NCI-H1092 treated with DMSO at 0.1 percent for 48 hours (cell line): Measurements from ENCODE around the gene SEMA3D.

ENCODE experiments used
- DNase-seq: peaks from one replicate; lab custom pipeline; 2025; lab: John Stamatoyannopoulos, UW

The SEMA3D gene

DNA sequence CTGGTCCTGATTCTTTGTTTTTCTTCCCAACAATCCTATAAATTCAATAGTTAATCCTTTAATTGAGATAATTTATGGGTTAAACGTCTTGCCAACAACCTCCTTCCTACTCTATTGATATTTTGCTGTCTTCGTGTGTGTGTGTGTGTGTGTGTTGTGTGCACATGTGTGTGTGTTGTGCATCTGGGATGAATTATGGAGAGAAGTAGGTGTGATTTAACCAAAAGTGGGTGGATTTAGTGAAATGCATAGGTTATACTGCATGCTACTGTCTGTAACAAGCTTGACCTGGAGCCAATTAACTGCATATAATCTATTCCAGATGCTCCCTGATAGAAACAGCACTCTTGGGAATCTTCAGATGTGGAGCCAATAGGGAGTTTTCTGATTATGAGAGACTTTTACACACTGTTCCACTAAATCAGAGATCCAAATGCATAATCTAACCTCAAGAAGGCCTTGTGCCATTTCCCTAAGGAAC, 61.2 kb downstream of the SEMA3D start:
- no peak for DNase-seq

DNA sequence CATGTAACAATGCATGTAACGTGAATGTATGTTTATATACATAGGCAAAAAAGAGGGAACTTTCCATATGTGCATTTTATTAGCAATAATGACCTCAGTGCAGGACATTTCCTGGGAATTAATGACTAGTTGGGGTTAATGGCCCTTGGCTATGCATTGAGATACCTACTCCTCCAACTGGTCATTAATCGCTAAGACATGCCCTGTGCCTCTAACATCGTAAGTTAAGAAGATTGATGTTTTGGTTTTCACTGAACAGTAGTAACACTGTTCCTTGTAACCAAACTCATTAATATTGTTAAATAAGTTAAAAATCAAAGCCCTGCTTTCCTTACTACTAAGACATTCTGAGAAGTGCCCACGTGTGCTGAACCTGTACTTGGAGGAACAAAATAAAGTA, 61.7 kb downstream of the SEMA3D start:
- no peak for DNase-seq

DNA sequence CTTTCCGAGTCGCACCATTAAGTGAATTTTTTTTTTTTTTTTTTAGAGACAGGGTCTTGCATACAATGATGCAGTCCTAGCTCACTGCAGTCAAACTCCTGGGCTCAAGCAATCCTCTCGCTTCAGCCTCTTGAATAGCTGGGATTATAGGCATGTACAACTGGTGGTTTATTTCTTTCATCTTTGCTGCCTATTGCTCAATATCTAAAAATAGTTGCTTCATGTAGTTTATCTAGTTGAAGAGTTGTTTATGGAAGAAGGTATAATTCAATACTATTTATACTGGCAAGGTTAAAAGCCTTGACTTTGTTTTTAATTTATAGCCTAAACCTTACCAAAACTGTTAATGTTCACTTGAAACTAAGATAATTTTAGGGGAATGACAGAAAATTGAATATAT, 66.9 kb downstream of the SEMA3D start:
- DNase-seq = no peak

DNA sequence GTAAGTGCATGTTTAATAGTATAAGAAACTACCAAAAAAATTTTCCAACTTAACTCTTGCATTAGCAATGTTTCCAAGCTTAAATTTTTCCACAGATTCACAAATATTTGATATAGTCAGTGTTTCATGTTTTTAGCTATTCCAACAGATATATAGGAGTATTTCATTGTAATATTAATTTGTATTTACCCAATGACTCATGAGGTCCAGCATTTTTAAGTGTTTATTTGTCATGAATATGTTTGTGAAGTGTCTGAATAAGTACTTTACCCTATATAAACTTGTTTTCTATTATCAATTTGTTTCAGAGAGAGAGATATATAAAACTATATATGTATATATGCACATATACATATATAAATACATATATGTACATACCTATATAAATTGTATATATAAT, 71.0 kb downstream of the SEMA3D start:
- DNase-seq = no peak

DNA sequence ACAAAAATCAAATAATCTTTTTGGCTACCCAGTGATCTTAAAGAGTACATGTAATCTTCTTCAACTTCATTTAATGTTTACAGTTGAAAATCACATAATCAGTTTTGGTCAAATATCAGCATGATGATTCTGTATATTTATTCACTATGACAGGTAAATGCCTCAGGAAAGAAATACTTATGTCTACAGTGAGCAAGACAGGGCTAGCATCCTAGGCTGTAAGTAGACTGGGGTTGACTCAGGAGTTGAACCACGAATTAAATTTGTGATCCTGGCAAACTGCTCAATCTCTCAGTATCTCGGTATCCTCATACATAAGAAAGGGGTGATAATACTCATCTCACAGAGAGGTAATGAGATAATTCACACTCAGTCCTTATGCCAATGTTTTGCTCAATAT, 71.8 kb downstream of the SEMA3D start:
- no peak for DNase-seq

DNA sequence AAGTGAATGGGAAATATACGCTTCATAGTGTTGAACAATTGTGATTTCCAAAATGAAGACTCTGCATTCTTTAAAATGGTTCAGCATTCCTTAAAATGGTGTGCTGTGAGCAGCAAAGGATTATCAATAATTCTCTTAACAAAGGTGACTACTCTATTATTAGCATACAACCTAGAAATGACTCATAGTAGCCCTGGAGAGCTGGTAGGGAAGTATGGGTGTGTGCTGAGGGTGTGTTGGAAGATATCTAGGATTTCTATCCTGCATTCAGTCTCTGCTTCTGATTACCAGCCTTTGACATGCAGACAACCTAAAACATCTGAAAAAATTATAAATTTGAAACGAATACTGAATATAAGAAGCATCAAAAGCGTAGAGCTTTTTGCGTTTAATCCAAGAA, 72.5 kb downstream of the SEMA3D start:
- no peak for DNase-seq

DNA sequence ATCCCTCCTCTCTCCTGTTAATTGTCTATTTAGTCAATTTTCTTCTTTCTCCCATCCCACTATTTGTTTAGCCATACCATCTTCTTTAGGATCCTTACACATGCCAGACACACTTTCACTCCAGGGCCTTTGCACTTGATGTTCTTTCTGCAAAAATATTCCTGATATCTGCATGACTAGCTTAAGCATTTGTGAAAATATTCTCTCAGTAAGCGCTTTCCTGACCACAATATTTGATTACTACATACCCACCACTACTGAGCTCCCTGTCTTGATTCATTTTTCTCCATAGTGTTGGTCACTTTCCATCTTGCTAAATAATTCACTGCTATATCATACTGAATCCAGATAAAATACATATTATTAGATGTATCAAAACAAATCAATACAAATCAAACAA, 75.1 kb downstream of the SEMA3D start:
- no peak for DNase-seq

DNA sequence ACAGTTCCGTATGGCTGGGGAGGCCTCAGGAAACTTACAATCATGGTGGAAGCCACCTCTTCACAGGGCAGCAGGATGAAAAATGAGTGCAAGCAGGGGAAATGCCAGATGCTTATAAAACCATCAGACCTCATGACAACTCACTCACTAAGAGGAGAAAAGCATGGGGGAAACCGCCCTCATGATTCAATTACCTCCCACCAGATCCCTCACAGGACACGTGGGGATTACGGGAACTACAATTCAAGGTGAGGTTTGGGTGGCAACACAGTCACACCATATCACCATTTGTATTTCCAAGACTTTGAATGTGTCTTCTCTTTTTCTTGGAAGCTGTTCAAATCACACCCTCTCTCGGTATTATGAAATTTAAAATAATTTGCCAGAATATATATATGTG, 80.1 kb downstream of the SEMA3D start:
- DNase-seq = no peak

DNA sequence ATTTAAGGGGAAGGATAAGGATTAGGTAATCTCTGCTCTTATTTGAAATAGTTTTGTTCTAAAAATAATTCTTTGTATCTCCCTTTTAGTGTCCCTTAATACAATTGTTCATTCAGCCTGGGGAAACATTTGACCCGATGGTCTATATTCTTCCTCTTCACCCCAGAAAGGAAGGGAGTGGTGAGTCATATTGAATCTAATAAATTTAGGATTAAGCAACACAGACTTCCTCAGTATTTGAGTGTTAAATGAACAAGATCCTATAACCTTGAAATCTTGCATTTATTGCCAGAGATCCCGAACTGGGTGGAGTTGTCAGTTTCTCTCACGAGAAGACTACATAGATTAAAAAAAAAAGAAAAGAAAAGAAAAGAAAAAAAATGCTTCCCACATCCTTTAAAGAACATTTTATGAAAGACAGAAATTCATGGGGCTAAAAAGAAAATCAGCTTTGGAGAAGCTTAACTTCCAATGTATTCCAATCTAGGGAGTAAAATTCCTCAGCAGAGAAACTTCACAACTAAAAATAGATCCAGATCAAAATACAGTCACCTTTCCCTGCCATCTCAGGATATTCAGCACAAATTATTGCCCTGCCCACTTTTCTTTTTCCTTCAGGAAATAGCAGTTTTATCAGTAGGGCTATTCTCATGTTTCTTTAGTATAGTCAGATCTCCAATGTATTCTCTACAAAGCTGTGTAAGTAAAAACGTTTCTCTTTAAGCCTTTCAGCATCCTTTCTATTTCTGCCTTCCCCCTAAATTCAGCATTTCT, 82.2 kb downstream of the SEMA3D start:
- DNase-seq = no peak

DNA sequence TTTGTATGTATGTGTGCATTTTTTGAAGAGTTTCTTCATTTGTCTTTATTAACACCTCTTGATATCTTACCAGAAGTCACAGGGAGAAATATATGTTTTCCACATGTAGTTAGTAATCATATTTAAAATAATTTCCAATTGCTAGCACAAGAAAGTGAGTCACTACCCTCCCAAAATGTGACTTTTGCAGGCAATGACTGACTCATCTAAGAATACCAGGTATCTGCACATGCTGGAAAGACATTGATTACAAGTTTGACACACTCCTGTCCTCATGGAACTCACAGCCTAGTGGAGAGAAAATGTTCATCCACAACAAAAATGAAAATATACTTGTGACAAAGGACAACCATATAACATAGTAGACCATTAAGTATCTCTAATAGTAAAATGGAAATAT, 82.9 kb downstream of the SEMA3D start:
- DNase-seq = no peak

DNA sequence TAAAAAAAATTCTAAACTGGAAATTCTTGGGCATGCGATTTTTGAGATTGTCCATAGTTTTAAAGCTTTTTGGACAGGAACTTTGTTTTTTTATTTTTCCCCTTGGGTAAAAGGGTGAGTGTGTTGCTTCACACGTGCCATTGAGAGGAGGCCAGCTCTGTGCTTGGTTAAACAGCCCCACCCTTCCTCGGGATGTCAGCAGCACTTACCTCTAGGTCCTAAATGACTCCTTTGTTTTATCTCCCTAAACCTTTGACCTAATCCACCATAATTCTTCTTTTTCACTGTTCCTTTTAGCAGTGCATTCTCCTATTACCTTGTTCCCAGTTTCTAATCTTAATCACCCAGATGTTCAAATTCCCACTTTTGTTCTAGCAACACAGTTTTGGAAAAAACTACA, 83.5 kb downstream of the SEMA3D start:
- DNase-seq = no peak

DNA sequence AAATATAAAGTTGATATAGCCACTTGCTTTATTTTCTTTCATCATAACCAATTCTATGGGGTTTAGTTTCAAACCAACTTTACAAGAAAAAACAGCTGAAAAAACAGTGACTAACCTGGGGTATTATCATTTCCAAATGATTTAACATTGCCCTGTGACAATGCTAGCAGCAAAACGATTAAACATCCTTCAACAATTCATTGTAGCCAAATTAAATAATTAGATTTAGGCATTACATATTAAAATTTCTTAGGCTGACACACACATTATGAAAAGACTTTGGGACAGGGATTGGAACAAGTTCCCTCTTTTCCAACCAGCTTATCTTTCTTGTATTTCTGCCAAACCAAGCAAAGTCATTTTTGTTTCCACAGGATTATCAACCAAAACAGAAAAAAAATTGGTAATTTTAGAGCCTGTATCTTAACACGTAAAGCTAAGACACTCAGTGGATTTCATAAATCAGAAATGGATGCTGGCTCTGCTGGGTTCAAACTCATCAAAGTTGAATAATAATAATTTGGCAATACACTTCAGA, 84.0 kb downstream of the SEMA3D start:
- DNase-seq = no peak

DNA sequence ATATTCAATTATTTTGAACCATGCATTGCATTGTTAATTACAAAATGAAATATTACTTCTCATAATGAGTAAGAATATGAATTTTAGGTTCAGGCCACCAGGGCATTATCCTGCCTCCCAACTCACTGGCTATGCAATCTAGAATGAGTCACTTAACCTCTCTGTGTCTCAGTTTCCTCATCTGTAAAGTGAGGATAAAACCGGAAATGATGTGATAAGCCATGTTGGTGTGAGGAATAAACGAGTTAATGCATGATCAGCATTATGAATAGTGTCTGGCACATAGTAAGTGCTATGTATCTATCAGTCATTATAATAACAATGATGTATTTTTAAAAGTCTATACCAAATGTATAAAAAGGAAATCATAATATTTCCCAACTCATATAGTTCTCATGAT, 85.5 kb downstream of the SEMA3D start:
- DNase-seq = no peak

DNA sequence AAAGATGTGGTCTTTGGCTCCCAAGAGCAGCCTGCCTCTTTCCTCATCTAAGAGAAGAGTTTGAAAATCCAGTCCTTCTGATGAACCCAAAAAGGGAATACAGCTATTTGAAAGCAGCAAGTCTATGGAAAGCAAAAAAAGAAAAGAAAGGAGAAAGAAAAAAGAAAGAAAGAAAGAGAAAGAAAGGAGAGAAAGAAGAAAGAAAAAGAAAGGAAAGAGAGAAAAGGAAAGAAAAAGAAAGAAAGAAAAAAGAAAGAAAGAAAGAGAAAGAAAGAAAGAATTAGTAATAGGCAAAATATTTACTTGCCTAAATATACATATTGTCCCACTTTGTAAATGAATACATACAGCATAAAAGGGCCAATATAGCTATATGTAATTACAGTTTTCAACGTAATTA, 89.0 kb downstream of the SEMA3D start:
- DNase-seq = no peak

DNA sequence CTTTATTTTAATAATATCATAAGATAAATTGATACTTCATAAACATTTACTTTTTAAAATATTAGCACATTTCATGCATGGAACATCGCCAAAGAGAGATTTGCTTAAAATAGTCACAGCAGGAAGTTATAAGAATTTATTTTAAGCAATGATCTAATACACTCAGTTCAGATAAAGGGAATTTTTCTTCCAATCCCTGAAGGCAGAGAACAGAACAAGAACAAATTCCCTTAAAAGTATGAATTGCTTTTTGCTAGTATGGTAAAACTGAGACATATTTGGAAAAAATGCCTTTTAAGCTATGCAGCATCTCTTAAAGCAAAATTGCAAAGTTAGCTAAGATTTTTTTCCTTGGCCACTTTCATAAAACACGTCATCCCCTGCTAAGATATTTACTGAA, 91.0 kb downstream of the SEMA3D start:
- no peak for DNase-seq

DNA sequence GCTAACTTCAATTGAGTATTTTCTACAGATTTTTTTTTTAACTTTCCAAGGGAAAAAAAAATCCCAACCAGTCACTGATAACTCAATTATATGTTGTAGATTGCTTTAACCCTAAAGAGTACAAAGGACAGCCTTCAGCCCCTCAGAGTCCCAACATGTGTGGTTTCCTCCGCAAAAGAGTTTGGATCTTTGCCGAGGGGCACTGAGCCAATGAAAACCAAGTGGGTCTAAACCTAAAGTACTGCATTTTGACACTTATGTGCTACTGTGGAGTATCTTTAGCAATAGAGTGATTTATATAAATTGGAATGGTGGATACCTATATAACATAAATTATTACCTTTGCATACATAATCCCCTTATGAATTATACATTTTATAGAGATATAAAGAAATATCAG, 91.5 kb downstream of the SEMA3D start:
- DNase-seq = no peak

DNA sequence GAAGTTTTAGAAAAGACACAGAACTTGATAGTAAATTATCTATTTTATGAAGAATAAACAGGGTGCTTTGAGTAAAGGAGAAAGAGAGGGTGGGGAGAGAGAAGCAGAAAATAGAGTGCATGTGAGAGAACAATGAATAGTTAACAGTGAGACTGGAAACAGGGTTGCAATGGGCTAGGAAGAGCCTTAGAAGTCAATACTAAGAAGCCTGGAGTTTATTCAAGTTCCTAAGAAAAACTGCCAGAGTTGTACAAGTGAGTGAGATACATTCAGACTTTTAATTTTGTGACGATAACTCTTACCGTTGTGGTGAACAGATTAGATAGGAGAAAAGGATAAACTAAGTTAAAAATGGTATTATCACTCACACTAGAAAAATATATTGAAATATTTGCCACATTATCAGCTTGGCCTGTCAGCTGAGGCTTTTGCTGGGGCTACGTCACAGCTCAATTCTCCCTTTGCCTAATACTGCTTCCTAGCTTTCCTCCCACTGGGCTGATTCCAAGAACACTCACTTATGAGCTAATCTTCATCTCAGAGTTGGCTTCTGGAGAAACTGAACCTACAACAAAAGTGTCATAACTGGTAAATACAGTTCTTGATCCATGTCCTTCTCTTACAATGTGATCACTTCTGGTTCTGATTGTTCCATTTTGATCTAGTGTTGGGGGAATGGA, 92.7 kb downstream of the SEMA3D start:
- DNase-seq = no peak

DNA sequence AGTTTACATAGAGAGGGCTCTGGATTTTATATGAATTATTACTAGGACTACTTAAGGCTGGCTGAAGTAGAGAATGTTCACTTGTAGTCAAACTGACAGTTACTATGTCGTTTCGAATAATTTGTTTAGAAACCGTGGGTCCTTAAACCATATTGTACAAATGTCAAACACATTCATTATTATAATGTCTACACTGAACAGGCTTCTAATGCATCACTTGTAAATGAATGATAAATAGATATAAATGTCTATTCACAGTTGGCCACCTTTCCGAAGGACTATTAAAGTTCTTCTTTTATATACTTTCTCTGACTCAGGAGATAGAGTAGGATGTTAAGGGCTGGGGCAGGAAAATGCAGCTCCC, 95.3 kb downstream of the SEMA3D start:
- no peak for DNase-seq

DNA sequence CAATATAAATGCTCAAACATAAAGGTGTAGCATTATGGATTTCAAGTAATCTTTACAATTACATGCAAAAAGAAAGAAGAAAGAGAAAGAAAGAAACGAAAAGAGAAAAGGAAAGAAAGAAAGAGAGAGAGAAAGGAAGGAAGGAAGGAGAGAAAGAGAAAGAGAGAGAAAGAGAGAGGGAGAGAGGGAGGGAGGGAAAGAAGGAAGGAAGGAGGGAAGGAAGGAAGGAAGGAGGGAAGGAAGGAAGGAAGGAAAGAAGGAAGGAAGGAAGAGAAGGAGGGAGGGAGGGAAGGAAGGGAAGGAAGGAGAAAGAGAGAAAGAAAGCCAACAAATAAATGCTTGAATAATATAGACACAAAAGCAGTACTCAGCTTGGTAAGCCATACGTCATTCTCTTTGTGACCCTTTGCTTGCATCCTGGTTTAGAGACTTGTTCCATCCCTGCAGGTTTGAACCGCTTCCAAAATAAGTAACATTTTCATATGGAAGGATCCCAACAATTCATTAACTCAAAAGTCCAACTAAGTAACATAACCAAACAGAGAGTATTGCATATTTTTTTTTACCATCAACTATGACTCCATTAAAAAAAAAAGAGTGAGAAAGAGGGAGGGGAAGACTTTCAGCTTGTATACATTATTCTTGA, 95.8 kb downstream of the SEMA3D start:
- DNase-seq = no peak

DNA sequence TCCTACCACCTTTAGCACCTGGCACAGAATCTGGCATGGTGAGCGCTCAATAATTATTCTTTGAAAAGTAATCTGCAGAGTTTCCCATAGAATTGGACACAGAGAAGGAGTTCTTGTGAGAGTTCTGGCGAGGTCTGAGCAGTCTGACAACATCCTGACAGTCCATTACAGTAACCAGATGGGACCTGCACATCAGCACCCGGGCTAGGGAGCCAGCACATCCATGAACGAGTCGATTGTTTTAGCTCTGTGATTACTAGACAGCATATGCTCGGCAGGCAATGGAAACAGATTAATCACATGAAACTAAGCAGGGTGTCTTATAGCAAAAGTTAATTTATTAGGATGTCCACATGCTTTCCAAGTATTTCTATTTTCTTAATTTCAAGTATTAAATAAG, 96.7 kb downstream of the SEMA3D start:
- DNase-seq = no peak

DNA sequence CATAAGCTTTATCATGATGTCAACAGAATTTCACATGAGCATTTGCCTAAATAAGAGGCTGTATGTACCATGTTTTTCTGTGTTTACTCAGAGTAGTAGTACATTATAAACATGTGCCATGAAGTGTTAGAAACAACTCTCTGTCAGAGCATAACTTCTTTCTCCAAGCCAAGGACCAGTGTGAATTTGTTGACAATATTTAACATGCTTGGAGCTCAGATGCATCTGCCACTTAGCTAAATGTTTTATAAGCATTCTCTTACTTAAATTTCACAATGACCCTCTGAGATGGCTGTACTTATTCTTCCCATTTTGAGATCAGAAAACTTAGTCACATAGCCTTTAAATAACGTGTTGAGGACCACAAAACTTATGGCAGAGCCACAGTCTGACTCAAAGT, 105.0 kb downstream of the SEMA3D start:
- DNase-seq = no peak

DNA sequence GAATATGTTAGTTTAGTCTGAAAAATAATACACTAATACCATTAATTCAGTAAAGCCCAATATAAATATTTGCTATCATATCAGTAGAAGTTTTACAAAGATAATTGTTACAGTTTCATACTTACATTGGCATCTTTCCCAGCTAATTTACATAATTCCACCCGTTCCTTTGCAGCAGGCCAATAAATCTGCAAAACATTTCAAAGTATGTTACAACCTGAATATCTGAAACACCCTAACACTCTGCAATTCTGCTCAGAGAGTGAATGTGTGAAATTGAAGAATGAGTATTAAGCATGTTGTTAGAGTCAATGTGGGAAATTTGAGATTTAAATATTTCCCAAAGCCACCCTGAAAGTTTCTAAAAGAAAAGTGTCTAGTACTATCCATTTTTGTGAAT, 105.5 kb downstream of the SEMA3D start:
- no peak for DNase-seq

DNA sequence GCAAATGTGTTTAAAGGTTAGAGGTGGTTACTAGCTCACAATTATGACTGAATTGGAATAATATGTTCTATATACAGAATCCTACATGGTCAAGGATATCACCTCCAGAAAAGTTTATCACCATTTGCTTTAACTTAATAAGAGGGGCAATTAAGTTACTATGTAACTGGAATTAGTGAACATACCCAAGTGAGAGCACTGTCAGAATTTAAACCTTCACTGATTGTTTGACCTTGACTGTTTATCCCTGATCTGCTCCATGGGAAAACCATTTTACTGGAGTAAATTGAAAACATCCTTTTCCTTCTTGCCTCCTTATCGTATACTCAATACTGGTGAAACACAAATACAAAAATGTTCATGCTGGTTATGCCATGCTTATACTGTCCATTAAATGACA, 107.4 kb downstream of the SEMA3D start:
- no peak for DNase-seq
